HEK293 (cell line): ENCODE results near the gene ECSIT.

Experiments
- GFI1B ChIP-seq: fragments of 450-650 bp; formaldehyde crosslinking; IDR thresholded peaks from 2 replicates; pipeline ENCODE4 v1.5.1; 2016; ENCODE audit warnings: missing biosample characterization, missing genetic modification characterization
- HOXA7 ChIP-seq: sonication (generic); formaldehyde crosslinking; IDR thresholded peaks from 2 replicates; pipeline ENCODE4 v1.8.1; 2022; ENCODE audit warnings: missing genetic modification reagents, borderline replicate concordance
- KLF7 ChIP-seq: fragments of 450-650 bp; formaldehyde crosslinking; IDR thresholded peaks from 2 replicates; pipeline ENCODE4 v1.5.1; 2016; ENCODE audit warnings: missing biosample characterization, missing genetic modification characterization, borderline replicate concordance
- SCRT1 ChIP-seq: fragments of 450-650 bp; formaldehyde crosslinking; IDR thresholded peaks from 2 replicates; pipeline ENCODE4 v1.5.1; 2016; ENCODE audit warnings: missing biosample characterization, missing genetic modification characterization, borderline replicate concordance
- SCRT2 ChIP-seq: fragments of 450-650 bp; formaldehyde crosslinking; IDR thresholded peaks from 2 replicates; pipeline ENCODE4 v1.5.1; 2016; ENCODE audit warnings: missing biosample characterization, missing genetic modification characterization
- SP3 ChIP-seq: fragments of 450-650 bp; formaldehyde crosslinking; IDR thresholded peaks from 2 replicates; pipeline ENCODE4 v1.5.1; 2016; ENCODE audit warnings: missing biosample characterization, missing genetic modification characterization
- YY1 ChIP-seq: fragments of 450-650 bp; formaldehyde crosslinking; IDR thresholded peaks from 2 replicates; pipeline ENCODE4 v1.5.1; 2018; ENCODE audit warnings: missing biosample characterization, missing genetic modification characterization
- YY2 ChIP-seq: fragments of 450-650 bp; formaldehyde crosslinking; IDR thresholded peaks from 2 replicates; pipeline ENCODE4 v1.5.1; 2016; ENCODE audit warnings: missing biosample characterization, missing genetic modification characterization
- ZBTB1 ChIP-seq: fragments of 450-650 bp; formaldehyde crosslinking; IDR thresholded peaks from 2 replicates; pipeline ENCODE4 v1.5.1; 2016; ENCODE audit warnings: missing biosample characterization, missing genetic modification characterization
- ZBTB7A ChIP-seq: fragments of 450-650 bp; formaldehyde crosslinking; IDR thresholded peaks from 2 replicates; pipeline ENCODE4 v1.5.1; 2016; ENCODE audit warnings: low read depth, missing biosample characterization, missing genetic modification characterization
- ZFP41 ChIP-seq: fragments of 450-650 bp; formaldehyde crosslinking; IDR thresholded peaks from 2 replicates; pipeline ENCODE4 v1.5.1; 2016; ENCODE audit warnings: missing biosample characterization, missing genetic modification characterization, borderline replicate concordance
- ZNF112 ChIP-seq: fragments of 450-650 bp; formaldehyde crosslinking; IDR thresholded peaks from 2 replicates; pipeline ENCODE4 v1.5.0; 2017; ENCODE audit warnings: missing biosample characterization, missing genetic modification characterization
- ZNF16 ChIP-seq: fragments of 450-650 bp; formaldehyde crosslinking; IDR thresholded peaks from 2 replicates; pipeline ENCODE4 v1.5.1; 2016; ENCODE audit warnings: low read depth, missing biosample characterization, missing genetic modification characterization
- ZNF37A ChIP-seq: fragments of 450-650 bp; IDR thresholded peaks from 2 replicates; pipeline ENCODE4 v1.5.1; 2018; ENCODE audit warnings: missing biosample characterization, missing genetic modification characterization
- ZNF416 ChIP-seq: fragments of 450-650 bp; formaldehyde crosslinking; IDR thresholded peaks from 2 replicates; pipeline ENCODE4 v1.5.1; 2016; ENCODE audit warnings: missing biosample characterization, missing genetic modification characterization
- ZNF514 ChIP-seq: fragments of 450-650 bp; formaldehyde crosslinking; IDR thresholded peaks from 2 replicates; pipeline ENCODE4 v1.5.1; 2016; ENCODE audit warnings: missing biosample characterization, missing genetic modification characterization
- ZNF548 ChIP-seq: fragments of 450-650 bp; formaldehyde crosslinking; IDR thresholded peaks from 2 replicates; pipeline ENCODE4 v1.5.1; 2016; ENCODE audit warnings: missing biosample characterization, missing genetic modification characterization
- ZNF571 ChIP-seq: fragments of 450-650 bp; formaldehyde crosslinking; IDR thresholded peaks from 2 replicates; pipeline ENCODE4 v1.5.0; 2017; ENCODE audit warnings: missing biosample characterization, missing genetic modification characterization
- ZNF585B ChIP-seq: fragments of 450-650 bp; formaldehyde crosslinking; IDR thresholded peaks from 2 replicates; pipeline ENCODE4 v1.5.1; 2016; ENCODE audit warnings: missing biosample characterization, missing genetic modification characterization
- ZNF660 ChIP-seq: fragments of 450-650 bp; IDR thresholded peaks from 2 replicates; pipeline ENCODE4 v1.5.1; 2018; ENCODE audit warnings: missing biosample characterization, mild to moderate bottlenecking, missing genetic modification characterization
- ZNF792 ChIP-seq: fragments of 450-650 bp; formaldehyde crosslinking; IDR thresholded peaks from 2 replicates; pipeline ENCODE4 v1.5.1; 2016; ENCODE audit warnings: missing biosample characterization, missing genetic modification characterization
- ZSCAN16 ChIP-seq: fragments of 450-650 bp; formaldehyde crosslinking; IDR thresholded peaks from 2 replicates; pipeline ENCODE4 v1.5.1; 2016; ENCODE audit warnings: missing biosample characterization, missing genetic modification characterization
- ZSCAN30 ChIP-seq: fragments of 450-650 bp; IDR thresholded peaks from 2 replicates; pipeline ENCODE4 v1.5.1; 2018; ENCODE audit warnings: missing biosample characterization, mild to moderate bottlenecking, missing genetic modification characterization, moderate library complexity
- TF ChIP-seq, protein P1 (sequence below): fragments of 450-650 bp; IDR thresholded peaks from 2 replicates; pipeline ENCODE4 v1.5.1; 2018; ENCODE audit warnings: missing biosample characterization, missing genetic modification characterization
- TF ChIP-seq, protein P2 (sequence below): fragments of 450-650 bp; formaldehyde crosslinking; IDR thresholded peaks from 2 replicates; pipeline ENCODE4 v1.5.1; 2016; ENCODE audit warnings: missing biosample characterization, missing genetic modification characterization, borderline replicate concordance
- TF ChIP-seq, protein P3 (sequence below): fragments of 450-650 bp; formaldehyde crosslinking; IDR thresholded peaks from 2 replicates; pipeline ENCODE4 v1.5.1; 2016; ENCODE audit warnings: missing biosample characterization, missing genetic modification characterization
- TF ChIP-seq, protein P4 (sequence below): fragments of 450-650 bp; formaldehyde crosslinking; optimal IDR thresholded peaks from 2 replicates; pipeline ENCODE3; 2016; ENCODE audit warnings: missing biosample characterization, mild to moderate bottlenecking, missing genetic modification characterization
- TF ChIP-seq, protein P5 (sequence below): fragments of 450-650 bp; formaldehyde crosslinking; IDR thresholded peaks from 2 replicates; pipeline ENCODE4 v1.5.1; 2017; ENCODE audit warnings: missing biosample characterization, missing genetic modification characterization
- TF ChIP-seq, protein P6 (sequence below): fragments of 450-650 bp; formaldehyde crosslinking; IDR thresholded peaks from 2 replicates; pipeline ENCODE4 v1.5.1; 2017; ENCODE audit warnings: missing biosample characterization, missing genetic modification characterization

ECSIT gene

DNA sequence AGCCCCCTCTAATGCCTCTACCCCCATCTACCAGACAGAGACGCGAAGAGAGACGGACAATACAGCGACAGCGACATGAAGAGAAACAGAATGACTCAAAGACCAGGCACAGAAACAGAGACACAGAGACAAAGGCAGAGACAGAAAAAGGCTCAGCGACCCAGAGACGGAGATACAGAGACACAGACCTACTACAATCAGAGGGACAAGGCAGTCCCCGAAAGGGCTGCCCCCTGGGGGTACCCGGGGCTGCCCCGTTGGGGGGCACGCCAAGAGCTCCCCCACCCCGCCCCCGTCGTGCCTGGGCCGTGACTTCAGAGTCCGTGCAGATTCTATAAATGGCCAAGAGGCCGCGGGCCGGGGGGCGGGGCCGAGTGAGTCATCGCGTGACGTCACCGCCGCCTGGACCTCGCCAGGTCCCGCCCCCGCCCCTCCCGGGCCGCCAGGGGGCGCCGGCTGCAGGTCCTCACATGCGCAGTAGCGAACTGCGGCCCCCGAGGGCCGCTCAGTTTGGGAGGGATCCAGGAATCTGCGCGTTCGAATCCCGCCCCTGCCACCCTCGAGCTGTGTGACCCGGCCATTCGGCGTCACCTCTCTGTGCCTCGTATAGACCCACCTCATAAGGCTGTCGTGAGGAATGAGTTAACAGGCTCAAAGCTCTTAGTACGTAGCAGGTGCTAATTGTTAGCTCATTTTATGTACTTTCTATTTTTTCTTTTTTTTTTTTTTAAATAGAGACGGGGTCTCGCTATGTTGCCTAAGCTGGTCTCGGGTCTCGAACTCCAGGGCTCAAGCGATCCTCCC is 7.1 kb upstream of the ECSIT start (continued):
- TF ChIP-seq, protein P1, sequence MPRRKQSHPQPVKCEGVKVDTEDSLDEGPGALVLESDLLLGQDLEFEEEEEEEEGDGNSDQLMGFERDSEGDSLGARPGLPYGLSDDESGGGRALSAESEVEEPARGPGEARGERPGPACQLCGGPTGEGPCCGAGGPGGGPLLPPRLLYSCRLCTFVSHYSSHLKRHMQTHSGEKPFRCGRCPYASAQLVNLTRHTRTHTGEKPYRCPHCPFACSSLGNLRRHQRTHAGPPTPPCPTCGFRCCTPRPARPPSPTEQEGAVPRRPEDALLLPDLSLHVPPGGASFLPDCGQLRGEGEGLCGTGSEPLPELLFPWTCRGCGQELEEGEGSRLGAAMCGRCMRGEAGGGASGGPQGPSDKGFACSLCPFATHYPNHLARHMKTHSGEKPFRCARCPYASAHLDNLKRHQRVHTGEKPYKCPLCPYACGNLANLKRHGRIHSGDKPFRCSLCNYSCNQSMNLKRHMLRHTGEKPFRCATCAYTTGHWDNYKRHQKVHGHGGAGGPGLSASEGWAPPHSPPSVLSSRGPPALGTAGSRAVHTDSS = no peak
- TF ChIP-seq HOXA7 (CRISPR knock-in tag) = no peak
- TF ChIP-seq ZNF416 (tag by site-specific recombination) = no peak
- TF ChIP-seq ZFP41 (tag by site-specific recombination) = no peak
- no peak for TF ChIP-seq ZNF585B (tag by site-specific recombination)
- TF ChIP-seq GFI1B (tag by site-specific recombination) = no peak
- no peak for TF ChIP-seq ZBTB1
- TF ChIP-seq SP3 = peak; percentile 82
- TF ChIP-seq ZSCAN16 (tag by site-specific recombination) = no peak
- TF ChIP-seq SCRT2 (tag by site-specific recombination) = no peak
- TF ChIP-seq, protein P2, sequence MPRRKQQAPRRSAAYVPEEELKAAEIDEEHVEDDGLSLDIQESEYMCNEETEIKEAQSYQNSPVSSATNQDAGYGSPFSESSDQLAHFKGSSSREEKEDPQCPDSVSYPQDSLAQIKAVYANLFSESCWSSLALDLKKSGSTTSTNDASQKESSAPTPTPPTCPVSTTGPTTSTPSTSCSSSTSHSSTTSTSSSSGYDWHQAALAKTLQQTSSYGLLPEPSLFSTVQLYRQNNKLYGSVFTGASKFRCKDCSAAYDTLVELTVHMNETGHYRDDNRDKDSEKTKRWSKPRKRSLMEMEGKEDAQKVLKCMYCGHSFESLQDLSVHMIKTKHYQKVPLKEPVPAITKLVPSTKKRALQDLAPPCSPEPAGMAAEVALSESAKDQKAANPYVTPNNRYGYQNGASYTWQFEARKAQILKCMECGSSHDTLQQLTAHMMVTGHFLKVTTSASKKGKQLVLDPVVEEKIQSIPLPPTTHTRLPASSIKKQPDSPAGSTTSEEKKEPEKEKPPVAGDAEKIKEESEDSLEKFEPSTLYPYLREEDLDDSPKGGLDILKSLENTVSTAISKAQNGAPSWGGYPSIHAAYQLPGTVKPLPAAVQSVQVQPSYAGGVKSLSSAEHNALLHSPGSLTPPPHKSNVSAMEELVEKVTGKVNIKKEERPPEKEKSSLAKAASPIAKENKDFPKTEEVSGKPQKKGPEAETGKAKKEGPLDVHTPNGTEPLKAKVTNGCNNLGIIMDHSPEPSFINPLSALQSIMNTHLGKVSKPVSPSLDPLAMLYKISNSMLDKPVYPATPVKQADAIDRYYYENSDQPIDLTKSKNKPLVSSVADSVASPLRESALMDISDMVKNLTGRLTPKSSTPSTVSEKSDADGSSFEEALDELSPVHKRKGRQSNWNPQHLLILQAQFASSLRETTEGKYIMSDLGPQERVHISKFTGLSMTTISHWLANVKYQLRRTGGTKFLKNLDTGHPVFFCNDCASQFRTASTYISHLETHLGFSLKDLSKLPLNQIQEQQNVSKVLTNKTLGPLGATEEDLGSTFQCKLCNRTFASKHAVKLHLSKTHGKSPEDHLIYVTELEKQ (tag by site-specific recombination) = no peak
- peak; percentile 13; the same call in 1 of the 2 replicates for TF ChIP-seq KLF7 (tag by site-specific recombination)
- peak; percentile 12; the same call in 1 of the 2 replicates for TF ChIP-seq YY1 (tag by site-specific recombination)
- TF ChIP-seq, protein P3, sequence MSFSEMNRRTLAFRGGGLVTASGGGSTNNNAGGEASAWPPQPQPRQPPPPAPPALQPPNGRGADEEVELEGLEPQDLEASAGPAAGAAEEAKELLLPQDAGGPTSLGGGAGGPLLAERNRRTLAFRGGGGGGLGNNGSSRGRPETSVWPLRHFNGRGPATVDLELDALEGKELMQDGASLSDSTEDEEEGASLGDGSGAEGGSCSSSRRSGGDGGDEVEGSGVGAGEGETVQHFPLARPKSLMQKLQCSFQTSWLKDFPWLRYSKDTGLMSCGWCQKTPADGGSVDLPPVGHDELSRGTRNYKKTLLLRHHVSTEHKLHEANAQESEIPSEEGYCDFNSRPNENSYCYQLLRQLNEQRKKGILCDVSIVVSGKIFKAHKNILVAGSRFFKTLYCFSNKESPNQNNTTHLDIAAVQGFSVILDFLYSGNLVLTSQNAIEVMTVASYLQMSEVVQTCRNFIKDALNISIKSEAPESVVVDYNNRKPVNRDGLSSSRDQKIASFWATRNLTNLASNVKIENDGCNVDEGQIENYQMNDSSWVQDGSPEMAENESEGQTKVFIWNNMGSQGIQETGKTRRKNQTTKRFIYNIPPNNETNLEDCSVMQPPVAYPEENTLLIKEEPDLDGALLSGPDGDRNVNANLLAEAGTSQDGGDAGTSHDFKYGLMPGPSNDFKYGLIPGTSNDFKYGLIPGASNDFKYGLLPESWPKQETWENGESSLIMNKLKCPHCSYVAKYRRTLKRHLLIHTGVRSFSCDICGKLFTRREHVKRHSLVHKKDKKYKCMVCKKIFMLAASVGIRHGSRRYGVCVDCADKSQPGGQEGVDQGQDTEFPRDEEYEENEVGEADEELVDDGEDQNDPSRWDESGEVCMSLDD (tag by site-specific recombination) = peak; percentile 63; the same call in 1 of the 2 replicates
- no peak; the same call in 1 of the 2 replicates for TF ChIP-seq ZNF792
- TF ChIP-seq ZNF37A (tag by site-specific recombination) = no peak
- TF ChIP-seq ZNF16 (tag by site-specific recombination) = no peak
- no peak for TF ChIP-seq ZNF548 (tag by site-specific recombination)
- no peak for TF ChIP-seq YY2 (tag by site-specific recombination)
- no peak for TF ChIP-seq ZNF514 (tag by site-specific recombination)
- TF ChIP-seq ZNF660 (tag by site-specific recombination) = no peak; the same call in none of the 2 replicates
- no peak for TF ChIP-seq SCRT1 (tag by site-specific recombination)
- no peak for TF ChIP-seq ZNF571 (tag by site-specific recombination)
- TF ChIP-seq, protein P4, sequence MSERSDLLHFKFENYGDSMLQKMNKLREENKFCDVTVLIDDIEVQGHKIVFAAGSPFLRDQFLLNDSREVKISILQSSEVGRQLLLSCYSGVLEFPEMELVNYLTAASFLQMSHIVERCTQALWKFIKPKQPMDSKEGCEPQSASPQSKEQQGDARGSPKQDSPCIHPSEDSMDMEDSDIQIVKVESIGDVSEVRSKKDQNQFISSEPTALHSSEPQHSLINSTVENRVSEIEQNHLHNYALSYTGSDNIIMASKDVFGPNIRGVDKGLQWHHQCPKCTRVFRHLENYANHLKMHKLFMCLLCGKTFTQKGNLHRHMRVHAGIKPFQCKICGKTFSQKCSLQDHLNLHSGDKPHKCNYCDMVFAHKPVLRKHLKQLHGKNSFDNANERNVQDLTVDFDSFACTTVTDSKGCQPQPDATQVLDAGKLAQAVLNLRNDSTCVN (tag by site-specific recombination) = peak; percentile 29
- TF ChIP-seq, protein P5, sequence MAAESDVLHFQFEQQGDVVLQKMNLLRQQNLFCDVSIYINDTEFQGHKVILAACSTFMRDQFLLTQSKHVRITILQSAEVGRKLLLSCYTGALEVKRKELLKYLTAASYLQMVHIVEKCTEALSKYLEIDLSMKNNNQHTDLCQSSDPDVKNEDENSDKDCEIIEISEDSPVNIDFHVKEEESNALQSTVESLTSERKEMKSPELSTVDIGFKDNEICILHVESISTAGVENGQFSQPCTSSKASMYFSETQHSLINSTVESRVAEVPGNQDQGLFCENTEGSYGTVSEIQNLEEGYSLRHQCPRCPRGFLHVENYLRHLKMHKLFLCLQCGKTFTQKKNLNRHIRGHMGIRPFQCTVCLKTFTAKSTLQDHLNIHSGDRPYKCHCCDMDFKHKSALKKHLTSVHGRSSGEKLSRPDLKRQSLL = peak; percentile 12; the same call in 1 of the 2 replicates
- peak; percentile 91 for TF ChIP-seq ZSCAN30
- no peak for TF ChIP-seq ZBTB7A (tag by site-specific recombination)
- no peak for TF ChIP-seq ZNF112 (tag by site-specific recombination)
- TF ChIP-seq, protein P6, sequence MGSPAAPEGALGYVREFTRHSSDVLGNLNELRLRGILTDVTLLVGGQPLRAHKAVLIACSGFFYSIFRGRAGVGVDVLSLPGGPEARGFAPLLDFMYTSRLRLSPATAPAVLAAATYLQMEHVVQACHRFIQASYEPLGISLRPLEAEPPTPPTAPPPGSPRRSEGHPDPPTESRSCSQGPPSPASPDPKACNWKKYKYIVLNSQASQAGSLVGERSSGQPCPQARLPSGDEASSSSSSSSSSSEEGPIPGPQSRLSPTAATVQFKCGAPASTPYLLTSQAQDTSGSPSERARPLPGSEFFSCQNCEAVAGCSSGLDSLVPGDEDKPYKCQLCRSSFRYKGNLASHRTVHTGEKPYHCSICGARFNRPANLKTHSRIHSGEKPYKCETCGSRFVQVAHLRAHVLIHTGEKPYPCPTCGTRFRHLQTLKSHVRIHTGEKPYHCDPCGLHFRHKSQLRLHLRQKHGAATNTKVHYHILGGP (tag by site-specific recombination) = no peak
